ENCODE data around the gene TSR3.

Gene TSR3

GRCh38 chr16:1351215-1351581 is 480 bp downstream of the TSR3 start:
- no peak for DNase-seq (ENCODE audit: low read depth)

DNA sequence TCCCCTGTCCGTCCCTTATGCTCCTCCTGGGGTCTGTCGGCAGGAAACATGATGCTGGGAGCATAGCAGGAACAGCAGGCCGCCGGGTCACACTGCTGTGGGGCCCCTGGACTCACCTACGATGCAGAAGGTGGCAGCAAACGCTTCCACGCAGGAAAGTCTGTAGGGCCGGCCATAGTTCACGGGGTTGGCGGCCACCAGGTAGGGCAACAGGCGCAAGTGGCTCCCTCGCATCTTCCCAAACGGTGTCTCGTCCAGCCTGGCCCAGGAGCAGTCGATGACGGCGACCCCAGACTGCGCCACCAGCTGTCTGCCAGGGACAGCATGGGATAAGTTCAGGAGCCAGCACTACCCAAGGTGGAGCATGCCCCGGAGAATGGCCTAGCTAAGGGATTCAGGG is 987 bp downstream of the TSR3 start:
- no peak for DNase-seq (ENCODE audit: low read depth)

DNA sequence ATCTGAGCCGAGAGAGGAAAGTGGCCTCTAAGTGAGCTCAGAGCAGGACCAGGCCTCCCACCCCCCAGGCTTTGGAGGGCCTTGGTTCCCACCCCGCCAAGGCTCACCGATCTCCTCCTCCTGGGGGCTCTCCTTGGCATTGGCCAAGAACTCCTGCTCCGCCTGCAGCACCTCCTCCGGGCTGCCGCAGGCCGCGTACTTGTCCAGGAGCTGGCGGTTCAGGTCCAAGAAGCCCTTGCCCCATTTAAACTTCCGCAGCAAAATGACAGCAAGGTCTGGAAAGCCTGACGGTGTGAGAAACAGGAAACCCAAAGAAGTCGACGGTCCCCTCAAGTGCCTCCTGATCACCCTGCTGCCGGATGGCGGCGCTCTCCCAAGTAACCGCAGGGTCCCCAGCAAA is 1.7 kb downstream of the TSR3 start:
- DNase-seq (ENCODE audit: low read depth) = no peak

DNA sequence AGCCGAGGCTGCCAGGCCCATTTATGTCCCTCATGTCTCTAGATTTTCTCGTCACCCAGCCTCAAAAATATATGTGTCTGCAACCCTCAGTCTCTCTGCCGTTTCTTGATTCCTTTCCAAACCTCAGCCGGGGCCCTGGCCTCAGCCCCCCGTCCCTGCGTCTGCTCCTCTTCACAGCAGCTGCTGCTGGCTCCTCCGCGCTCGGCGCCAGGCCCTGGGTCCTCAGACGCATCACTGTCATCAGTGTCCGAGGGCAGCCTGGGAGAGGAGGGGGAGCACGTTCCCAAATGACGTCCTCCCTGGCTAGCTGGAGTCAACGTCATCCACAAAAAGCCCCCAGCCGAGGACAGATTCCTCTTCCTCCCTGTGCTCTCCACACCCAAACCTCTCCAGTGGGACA is 2.3 kb downstream of the TSR3 start:
- DNase-seq (ENCODE audit: low read depth) = no peak

- no peak for DNase-seq (ENCODE audit: low read depth)
These were observed 2.8 kb downstream of the TSR3 start for GRCh38 chr16:1348926-1349325.

DNA sequence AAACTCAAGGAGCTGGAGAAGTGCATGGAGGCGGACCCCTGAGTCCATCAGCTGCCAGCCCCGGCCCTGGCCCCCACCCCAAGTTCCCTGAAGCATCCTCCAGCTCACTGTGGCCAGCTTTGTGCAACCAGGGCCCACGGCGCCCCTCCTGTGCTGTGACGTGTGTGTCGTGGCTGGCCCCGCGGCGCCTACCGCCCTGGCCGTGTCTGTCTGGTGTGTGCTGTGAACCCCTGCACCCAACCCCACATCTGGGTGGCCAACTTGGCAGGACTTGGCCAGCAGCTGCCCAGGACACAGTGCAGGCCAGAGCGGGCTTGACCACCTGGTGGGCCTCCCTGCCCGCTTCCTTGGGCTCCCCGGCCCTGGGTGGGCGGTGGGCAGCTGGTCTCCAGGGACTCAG is 3.2 kb downstream of the TSR3 start:
- DNase-seq (ENCODE audit: low read depth) = no peak

- no peak for DNase-seq (ENCODE audit: low read depth)
These were observed 3.7 kb downstream of the TSR3 start for GRCh38 chr16:1347962-1348361.

DNA sequence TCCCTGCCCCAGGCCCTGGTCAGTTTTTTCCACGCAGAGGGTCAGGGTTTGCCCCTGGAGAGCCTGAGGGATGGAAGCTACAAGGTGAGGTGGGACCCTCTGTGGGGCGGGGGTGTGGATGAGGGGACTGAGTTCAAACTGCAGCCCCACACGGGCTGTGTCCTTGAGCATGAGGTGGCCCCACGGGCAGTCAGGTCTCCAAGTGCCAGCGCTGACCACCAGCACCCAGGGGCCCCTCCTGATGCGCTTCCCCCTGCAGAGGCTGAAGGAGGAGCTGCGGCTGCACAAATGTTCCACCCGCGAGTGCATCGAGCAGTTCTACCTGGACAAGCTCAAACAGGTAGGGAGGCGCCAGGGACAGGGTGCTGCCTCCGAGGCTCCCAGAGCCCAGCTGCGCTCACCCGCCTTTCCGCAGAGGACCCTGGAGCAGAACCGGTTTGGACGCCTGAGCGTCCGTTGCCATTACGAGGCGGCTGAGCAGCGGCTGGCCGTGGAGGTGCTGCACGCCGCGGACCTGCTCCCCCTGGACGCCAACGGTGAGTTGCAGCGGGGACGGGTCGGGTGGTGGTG is 4.3 kb downstream of the TSR3 start:
- DNase-seq (ENCODE audit: low read depth) = no peak

GRCh38 chr16:1346422-1347285 is 5.0 kb downstream of the TSR3 start:
- DNase-seq (ENCODE audit: low read depth) = no peak

DNA sequence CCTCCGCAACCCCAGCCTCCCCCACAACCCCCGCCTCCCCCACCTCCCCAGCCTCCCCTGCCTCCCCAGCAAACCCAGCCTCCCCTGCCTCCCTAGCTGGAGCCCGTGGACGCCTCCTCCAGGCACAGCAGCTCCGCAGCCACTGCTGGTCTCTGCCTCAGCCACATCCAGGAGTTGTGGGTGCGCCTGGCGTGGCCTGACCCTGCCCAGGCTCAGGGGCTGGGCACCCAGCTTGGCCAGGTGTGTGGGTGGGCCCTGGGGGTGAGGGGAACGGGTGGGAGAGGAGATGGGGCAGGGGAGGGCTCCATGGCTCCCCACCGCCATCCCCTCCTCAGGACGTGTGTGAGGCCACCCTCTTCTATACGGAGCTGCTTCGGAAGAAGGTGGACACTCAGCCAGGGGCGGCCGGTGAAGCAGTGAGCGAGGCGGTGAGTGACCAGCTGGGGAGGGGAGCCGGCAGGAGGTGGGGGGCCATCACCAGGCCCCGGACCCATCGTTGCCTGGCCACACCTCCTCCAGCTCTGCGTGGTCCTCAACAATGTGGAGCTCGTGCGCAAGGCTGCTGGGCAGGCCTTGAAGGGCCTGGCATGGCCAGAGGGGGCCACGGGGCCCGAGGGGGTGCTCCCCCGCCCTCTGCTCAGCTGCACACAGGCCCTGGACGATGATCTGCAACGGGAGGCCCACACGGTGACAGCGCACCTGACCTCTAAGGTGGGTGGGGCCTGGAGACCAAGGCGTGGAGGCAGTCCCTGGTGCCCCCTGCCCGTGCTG is 5.8 kb downstream of the TSR3 start:
- DNase-seq (ENCODE audit: low read depth) = no peak

DNA sequence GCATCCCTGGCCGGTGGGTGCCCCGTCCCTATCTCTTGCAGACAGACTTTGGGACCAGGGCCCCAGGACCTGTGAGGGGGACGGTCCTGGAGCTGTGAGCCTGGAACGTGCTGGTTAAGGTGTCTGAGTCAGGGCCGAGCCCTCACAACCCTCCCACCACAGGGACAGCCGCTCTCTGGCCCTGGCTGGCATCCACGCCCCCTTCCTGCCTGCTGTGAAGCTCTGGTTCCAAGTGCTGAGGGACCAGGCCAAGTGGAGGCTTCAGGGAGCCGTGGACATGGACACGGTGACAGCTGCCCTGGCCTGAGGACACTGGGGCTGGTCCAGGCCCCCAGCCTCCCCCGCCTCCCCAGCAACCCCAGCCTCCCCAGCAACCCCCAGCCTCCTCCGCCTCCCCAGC is 6.6 kb downstream of the TSR3 start:
- no peak for DNase-seq (ENCODE audit: low read depth)

GRCh38 chr16:1344499-1344898 is 7.2 kb downstream of the TSR3 start:
- no peak for DNase-seq (ENCODE audit: low read depth)

DNA sequence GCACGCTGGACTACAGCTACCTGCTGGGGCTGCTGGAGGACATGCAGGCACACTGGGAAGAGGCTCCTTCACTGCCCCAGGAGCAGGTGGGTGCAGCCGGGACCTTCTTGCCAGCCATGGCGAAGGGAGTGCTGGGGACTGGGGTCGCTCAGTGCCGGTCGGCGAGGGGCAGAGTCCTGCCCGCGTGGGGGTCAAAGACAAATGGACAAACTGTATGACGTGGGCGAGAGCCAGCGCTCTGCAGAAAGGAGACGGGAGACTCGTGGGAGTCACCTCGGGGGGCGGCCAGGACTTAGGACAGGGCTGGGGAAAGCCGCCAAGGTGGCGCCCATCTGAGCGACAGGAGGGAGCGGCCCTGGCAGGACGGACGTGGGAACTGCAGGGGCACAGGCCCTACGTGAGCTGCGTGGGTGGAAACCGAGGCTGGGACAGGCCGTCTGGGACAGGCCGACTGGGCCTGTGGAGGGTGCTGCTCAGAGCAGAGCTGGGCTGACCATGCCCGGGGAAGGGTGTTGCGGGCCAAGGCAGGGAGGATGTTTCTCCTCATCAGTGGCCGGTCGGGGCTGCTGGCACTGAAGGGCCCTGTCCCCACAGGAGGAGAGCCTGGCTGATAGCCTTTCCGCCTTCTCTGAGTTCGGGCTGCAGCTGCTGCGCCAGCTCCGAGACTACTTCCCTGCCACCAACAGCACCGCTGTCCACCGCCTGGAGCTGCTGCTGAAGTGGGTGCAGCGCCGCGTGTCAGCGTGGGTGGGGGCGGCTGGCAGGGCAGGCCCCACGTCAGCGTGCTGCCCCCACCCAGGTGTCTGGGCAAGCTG is 8.0 kb downstream of the TSR3 start:
- no peak for DNase-seq (ENCODE audit: low read depth)

DNA sequence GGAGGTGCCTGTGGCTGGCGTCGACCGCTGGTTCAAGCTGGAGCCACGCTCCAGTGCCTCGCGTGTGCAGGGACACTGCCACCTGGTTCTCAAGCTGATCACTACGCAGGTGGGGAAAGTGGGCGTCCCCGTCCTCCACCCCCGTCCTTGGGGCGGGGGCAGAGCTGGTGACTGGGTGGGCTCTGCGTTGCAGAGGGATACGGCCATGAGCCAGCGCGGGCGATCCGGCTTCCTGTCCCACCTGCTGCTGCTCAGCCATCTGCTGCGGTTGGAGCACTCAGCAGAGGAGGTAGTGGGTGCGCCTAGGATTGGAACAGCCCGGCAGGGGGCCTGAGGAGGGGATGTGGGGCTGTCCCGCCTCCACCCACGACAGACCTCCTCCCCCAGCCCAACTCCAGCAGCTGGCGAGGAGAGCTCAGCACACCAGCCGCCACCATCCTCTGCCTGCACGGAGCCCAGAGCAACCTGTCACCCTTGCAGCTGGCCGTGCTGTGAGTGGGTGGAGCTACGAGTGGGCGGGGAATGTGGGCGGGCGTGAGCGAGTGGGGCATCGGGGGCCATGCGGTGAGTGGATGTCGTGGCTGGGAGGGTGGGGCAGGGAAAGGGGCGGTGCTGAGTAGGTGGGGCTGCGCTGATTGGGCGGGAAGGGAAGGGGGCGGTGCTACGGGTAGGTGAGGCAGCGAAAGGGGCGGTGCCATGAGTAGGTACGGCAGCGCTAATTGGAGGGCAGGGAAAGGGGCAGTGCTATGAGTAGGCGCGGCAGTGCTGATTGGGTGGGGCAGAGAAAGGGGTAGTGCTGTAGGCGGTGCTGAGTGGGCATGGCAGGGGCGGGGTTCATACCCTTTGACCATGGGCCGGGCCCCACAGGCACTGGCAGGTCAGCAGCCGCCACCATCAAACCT is 8.9 kb downstream of the TSR3 start:
- peak; percentile 65 for DNase-seq (ENCODE audit: low read depth)

DNA sequence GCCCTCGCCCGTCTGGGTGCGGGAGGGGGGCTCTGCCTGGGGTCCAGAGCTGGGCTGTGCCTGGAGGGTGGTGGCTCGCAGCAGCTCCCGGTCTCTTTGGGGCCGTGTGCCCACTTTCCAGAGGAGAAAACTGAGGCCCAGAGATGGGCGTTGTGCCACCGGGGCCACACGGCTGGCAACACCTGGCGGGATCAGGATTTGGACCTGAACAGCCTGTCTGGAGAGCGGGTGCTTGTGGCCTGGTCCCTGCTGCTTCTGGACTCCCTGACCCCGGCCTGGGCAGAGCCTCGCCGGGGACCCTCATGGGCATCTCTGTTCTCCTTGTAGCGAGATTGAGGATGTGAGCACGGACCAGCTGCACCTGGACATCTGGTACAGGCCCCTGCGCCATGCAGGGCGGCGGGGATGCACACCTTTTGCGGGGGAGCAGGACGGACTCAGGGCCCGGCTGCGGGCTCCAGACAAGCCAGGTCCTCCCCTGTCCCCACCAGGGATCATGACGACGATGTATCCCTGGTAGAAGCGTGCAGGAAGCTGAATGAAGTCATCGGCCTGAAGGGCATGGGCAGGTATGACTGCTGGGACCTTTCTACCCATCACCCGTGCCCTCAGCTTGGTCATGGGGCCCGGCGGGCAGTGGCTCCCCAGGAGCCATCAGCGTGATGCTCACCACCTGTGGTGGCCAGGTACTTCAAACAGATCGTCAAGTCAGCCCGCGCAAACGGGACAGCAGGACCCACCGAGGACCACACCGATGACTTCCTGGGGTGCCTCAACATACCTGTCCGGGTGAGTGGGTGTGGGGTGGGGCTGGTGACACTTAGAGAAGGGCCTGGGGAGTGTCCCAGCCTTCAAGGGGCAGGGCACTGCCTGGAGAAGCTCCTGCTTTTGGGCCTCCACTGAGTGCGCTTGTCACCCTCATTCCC is 9.9 kb downstream of the TSR3 start:
- no peak for DNase-seq (ENCODE audit: low read depth)

DNA sequence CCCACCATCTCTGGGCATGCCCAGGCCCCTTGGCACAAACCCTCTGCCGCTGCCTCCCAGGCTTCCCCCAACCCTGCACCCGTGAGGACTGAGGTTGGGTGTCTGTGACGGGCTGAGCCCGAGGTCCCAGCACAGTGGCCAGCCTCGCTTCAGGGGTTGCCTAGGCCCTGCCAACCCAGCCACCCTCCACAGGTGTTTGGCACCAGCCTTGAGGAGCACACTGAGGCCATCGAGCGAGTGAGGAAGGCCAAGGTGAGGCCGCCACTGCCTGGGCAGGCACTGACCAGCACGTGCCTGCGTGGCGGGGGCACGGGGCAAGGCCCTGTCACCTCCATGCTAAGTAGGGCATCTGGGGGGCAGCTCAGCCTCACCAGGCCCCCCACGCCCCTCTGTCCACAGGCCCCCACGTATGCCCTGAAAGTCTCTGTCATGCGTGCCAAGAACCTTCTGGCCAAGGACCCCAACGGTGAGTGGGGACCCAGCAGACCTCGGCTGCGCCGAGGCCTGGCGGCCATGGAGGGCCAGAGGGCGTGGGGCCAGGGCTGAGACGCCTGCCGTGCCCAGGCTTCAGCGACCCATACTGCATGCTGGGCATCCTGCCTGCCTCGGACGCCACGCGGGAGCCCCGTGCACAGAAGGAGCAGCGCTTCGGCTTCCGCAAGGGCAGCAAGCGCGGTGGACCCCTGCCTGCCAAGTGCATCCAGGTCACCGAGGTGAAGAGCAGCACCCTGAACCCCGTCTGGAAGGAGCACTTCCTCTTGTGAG is 10.8 kb downstream of the TSR3 start:
- no peak for DNase-seq (ENCODE audit: low read depth)

- no peak for DNase-seq (ENCODE audit: low read depth)
These were observed 12.6 kb downstream of the TSR3 start for GRCh38 chr16:1338855-1339675.

GRCh38 chr16:1338119-1338730 is 13.5 kb downstream of the TSR3 start:
- DNase-seq (ENCODE audit: low read depth) = no peak
